GM19395 (cell line): ENCODE data around the gene ZNF318.

Experiments used
- ATAC-seq: cut with Tn5 transposase; IDR thresholded peaks from one replicate; pipeline ENCODE4 v1.9.1; 2021; ENCODE audit warnings: mild to moderate bottlenecking, moderate library complexity; ENCODE audit not compliant: unreplicated experiment

Gene ZNF318

GRCh38 chr6:43301081-43301870 lies 68.2 kb downstream of the ZNF318 start:
- ATAC-seq = no peak

GRCh38 chr6:43299338-43300293 lies 69.8 kb downstream of the ZNF318 start:
- ATAC-seq = no peak

- ATAC-seq = no peak
These were observed 70.7 kb downstream of the ZNF318 start for GRCh38 chr6:43298565-43299337.

- no peak for ATAC-seq
These were observed 71.5 kb downstream of the ZNF318 start, which contains the start of gene SLC22A7 for GRCh38 chr6:43297644-43298564. SLC22A7 (plus strand) TSS chr6:43298260; CDS start chr6:43298359, 99 bp downstream.

DNA sequence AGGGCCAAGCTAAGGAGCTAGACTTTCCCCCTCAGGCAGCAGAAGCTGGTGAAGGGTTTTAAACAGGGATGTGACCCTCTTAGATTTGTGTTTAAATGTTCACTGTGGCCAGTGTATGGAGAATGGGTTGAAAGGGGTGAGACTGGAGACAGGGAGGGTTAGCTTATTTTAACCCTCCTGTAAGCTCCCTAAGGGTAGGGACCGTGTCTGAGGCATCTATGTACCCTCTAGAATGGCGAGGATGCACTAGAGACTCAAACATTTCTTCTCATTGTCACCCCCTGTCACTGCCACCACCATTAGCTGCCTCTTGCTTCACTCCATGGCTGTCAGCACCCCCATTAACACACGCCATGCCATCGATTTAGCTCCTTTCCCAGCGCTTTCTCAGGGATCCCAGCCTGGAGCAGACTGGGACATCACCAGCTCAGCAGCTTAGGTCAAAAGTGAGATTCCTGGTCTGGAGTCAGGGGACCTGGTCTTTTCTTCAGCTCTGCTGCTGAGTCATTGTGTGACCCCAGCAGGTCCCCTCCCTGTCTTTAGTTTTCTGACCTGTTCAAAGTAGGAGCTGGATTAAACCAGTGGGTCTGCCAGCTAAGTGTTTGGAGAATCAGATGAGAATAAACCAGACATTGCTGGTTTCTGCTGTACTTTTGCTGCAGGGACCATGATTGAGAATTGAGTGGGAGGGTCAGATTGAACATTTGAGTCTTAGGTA lies 72.5 kb downstream of the ZNF318 start:
- ATAC-seq = no peak

DNA sequence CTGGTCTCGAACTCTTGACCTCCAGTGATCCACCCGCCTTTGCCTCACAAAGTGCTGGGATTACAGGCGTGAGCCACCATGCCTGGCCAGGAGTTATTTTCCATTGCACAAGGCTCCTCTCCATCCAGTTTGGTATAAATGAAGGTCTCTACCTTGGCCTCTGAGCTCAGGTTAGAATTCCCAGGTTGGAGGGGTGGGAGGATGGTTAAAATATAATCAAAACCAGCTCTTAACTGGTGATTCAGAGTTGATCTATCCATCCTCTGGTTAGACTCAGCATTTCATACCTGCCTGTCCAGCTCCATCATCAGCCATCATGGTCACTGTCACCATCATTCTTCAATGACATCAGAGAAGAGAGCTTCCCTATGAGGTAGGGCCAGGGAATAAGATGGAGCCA lies 74.0 kb downstream of the ZNF318 start:
- ATAC-seq = no peak

DNA sequence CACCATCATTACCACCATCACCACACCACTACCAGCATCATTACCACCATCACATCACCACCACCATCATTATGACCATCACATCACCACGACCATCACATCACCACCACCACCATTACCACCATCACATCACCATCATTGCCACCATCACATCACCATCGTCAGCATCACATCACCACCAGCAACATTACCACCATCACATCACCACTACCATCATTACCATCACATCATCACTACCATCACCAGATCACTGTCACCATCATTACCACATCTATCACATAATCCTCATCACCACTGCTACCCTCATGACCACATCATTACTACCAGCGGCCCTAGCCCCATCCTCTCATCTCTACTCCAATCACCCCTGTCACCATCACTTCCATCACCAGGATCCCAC lies 74.9 kb downstream of the ZNF318 start:
- no peak for ATAC-seq

DNA sequence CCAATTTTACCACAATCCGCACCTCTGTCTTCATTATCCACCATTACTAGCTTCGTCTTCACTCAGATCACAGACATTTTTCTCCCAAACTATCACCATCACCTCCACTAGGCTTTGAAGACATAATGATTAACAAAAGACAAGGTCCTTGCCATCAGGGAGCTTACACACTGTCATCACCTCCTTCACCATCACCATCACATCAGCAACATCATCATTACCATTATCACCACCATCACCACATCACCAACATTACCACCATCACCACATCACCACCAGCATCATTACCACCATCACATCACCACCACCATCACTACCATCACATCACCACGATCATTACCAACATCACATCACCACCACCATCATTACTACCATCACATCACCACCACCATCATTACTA lies 75.7 kb downstream of the ZNF318 start:
- ATAC-seq = no peak

- ATAC-seq = no peak
These were observed 76.6 kb downstream of the ZNF318 start for GRCh38 chr6:43292763-43293318.

GRCh38 chr6:43292341-43292740 lies 77.1 kb downstream of the ZNF318 start:
- ATAC-seq = no peak

DNA sequence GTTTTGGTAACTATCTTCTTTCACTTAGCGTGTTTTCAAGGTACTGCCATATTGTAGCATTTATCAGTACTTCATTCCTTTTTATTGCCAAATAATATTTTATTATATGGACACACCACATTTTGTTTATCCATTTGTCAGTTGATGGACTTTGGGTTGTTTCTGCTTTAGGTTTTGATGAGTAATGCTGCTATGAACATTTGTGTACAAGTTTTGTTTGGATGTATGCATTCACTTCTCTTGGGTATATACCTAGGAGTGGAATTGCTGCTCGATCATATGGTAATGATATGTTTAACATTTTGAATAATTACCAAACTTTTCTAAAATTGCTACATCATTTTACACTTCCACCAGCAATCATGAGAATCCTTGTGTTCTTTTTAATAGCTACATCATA lies 77.7 kb downstream of the ZNF318 start:
- ATAC-seq = no peak

DNA sequence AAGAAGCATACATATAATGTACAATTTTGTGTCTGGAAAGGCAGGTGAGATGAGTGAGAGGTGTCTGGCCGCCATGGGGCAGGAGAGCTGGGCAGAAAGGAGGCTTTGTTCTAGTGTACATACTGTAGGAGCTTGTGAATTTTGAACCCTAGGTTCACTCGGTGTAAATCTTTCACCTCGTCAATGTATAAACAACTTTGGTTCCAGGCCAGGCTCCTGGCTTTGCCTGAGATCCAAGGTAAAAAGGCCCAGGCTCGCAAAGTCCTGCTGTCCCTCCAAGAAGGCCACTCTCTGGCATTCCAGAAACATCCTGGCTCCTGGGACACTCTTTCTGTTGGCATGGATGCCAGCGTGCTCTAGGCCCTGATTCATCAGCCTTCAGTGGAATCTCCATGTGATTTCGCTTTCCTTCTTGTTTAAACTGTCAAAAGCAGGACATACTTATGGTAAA lies 78.5 kb downstream of the ZNF318 start:
- ATAC-seq = no peak

- no peak for ATAC-seq
These were observed 79.0 kb downstream of the ZNF318 start for GRCh38 chr6:43290339-43290904.

- ATAC-seq = no peak
These were observed 81.4 kb downstream of the ZNF318 start for GRCh38 chr6:43287717-43288679.

- no peak for ATAC-seq
These were observed 82.3 kb downstream of the ZNF318 start for GRCh38 chr6:43286980-43287716.

GRCh38 chr6:43286456-43286979 lies 82.9 kb downstream of the ZNF318 start:
- ATAC-seq = no peak
